Endothelial cell of umbilical vein (primary cell): Measurements from ENCODE around the gene LRFN5. TPM values are rescaled to one million over a fixed set of nuclear protein-coding genes. Genes with fewer than 3 reads are reported as not detected.

Experiments used
- BruUV-seq: library from RNA; stranded (reverse); fragments of 400-500 nt; replicated peaks from 2 replicates; lab custom pipeline; 2021; lab: Mats Ljungman, UMichigan
- CTCF ChIA-PET: fragments of 300-600, 350-600 bp; sonication (Branson Sonifier 250); formaldehyde crosslinking; loops from one replicate; lab custom pipeline; 2021; ENCODE audit warnings: antibody characterized with exemption, inconsistent platforms; lab: Charles Lee
- POLR2A ChIA-PET: fragments of 300-600, 350-600 bp; sonication (Branson Sonifier 250); formaldehyde crosslinking; loops from one replicate; lab custom pipeline; 2021; ENCODE audit warnings: antibody characterized with exemption, inconsistent platforms; lab: Charles Lee
- DNase-seq: peaks from one replicate; pipeline ENCODE4 v3.0.0-alpha.2; 2011; ENCODE audit warnings: low read depth, low spot score
- FAIRE-seq: peaks from 2 replicates; lab custom pipeline; 2011; peaks lifted over from hg19 to GRCh38; lab: Jason Lieb, UNC
- H2AFZ ChIP-seq: 2 replicates; pipeline ENCODE4 v1.6.0; 2012; ENCODE audit warnings: low read depth, low read length, control low read depth, inconsistent platforms
- H3K27ac ChIP-seq: 2 replicates; pipeline ENCODE4 v1.5.1; 2011; ENCODE audit warnings: low read depth, mild to moderate bottlenecking, control low read depth, low read length, moderate library complexity; ENCODE audit not compliant: insufficient read depth
- H3K27me3 ChIP-seq, 2 experiments: 2 replicates each; pipeline versions ENCODE4 v1.6.0 to v1.6.1; 2011; ENCODE audit warnings: low read length in 2 of 2, mixed read lengths in 1 of 2; ENCODE audit not compliant: control insufficient read depth in 2 of 2, insufficient read depth in 2 of 2
- H3K36me3 ChIP-seq, 2 experiments: 2 replicates in 1 of 2; 3 replicates in 1 of 2; pipeline ENCODE4 v1.5.1; 2011; ENCODE audit warnings: low read length in 2 of 2, mild to moderate bottlenecking in 1 of 2, moderate library complexity in 1 of 2; ENCODE audit not compliant: control insufficient read depth in 2 of 2, insufficient read depth in 2 of 2; ENCODE audit errors: extremely low read depth in 1 of 2
- H3K4me1 ChIP-seq: 3 replicates; pipeline ENCODE4 v1.5.1; 2011; ENCODE audit warnings: mild to moderate bottlenecking, low read length; ENCODE audit not compliant: control insufficient read depth, insufficient read depth; ENCODE audit errors: extremely low read depth
- H3K4me2 ChIP-seq: 2 replicates; pipeline ENCODE4 v1.6.1; 2011; ENCODE audit warnings: low read length, control low read depth, mixed read lengths; ENCODE audit not compliant: insufficient read depth
- H3K4me3 ChIP-seq, 3 experiments: fragments of 200-600 bp in 1 of 3; sonication (generic), shearing (Covaris generic) in 1 of 3; replicated peaks in 1 of 3; 2 replicates each; pipeline ENCODE4 v1.5.1; 2011 to 2016; ENCODE audit warnings: control low read depth in 3 of 3, low read length in 3 of 3, mild to moderate bottlenecking in 2 of 3, inconsistent platforms in 1 of 3, low read depth in 1 of 3, moderate library complexity in 1 of 3; ENCODE audit not compliant: insufficient read depth in 1 of 3
- H3K79me2 ChIP-seq: 2 replicates; pipeline ENCODE4 v1.6.0; 2012; ENCODE audit warnings: low read length, inconsistent platforms; ENCODE audit not compliant: control insufficient read depth, insufficient read depth
- H3K9ac ChIP-seq: replicated peaks from 2 replicates; pipeline ENCODE3; 2011; ENCODE audit warnings: low read length, control low read depth; ENCODE audit not compliant: insufficient read depth; ENCODE audit errors: extremely low read depth
- H3K9me1 ChIP-seq: replicated peaks from 3 replicates; pipeline ENCODE4 v1.6.0; 2011; ENCODE audit warnings: mild to moderate bottlenecking, low read length; ENCODE audit not compliant: control insufficient read depth, insufficient read depth; ENCODE audit errors: extremely low read depth
- H3K9me3 ChIP-seq: replicated peaks from 2 replicates; pipeline ENCODE4 v1.5.1; 2012; ENCODE audit warnings: low read length, inconsistent platforms; ENCODE audit not compliant: control insufficient read depth, insufficient read depth
- H4K20me1 ChIP-seq: replicated peaks from 2 replicates; pipeline ENCODE3; 2011; ENCODE audit warnings: mild to moderate bottlenecking, low read length; ENCODE audit not compliant: control insufficient read depth, insufficient read depth; ENCODE audit errors: extremely low read depth
- CTCF ChIP-seq, 2 donors: IDR thresholded peaks; 1 replicate in 1 of 2; 2 replicates in 1 of 2; pipeline ENCODE4 v1.5.1; 2011; ENCODE audit warnings: low read length in 2 of 2, mild to moderate bottlenecking in 2 of 2, moderate library complexity in 2 of 2, control low read depth in 1 of 2, inconsistent platforms in 1 of 2, low read depth in 1 of 2; ENCODE audit not compliant: insufficient read depth in 1 of 2; ENCODE audit errors: extremely low read depth in 1 of 2
- EZH2 ChIP-seq: IDR thresholded peaks from 2 replicates; pipeline ENCODE4 v1.6.1; 2012; ENCODE audit warnings: borderline replicate concordance, low read depth, mild to moderate bottlenecking, moderate library complexity, low read length, inconsistent platforms; ENCODE audit not compliant: severe bottlenecking
- FOS ChIP-seq: IDR thresholded peaks from 2 replicates; pipeline ENCODE4 v1.6.1; 2011; ENCODE audit warnings: mild to moderate bottlenecking, low read length, moderate library complexity, borderline replicate concordance; ENCODE audit not compliant: insufficient read depth
- GATA2 ChIP-seq: IDR thresholded peaks from 2 replicates; pipeline ENCODE4 v1.7.0; 2011; ENCODE audit warnings: low read depth, mild to moderate bottlenecking, moderate library complexity, mixed read lengths, low read length; ENCODE audit not compliant: insufficient read length, insufficient read depth
- JUN ChIP-seq: IDR thresholded peaks from 2 replicates; pipeline ENCODE4 v1.6.1; 2011; ENCODE audit warnings: borderline replicate concordance, low read depth; ENCODE audit not compliant: insufficient read length, insufficient read depth
- MAX ChIP-seq: IDR thresholded peaks from 2 replicates; pipeline ENCODE4 v1.6.1; 2011; ENCODE audit not compliant: insufficient read depth, insufficient read length
- MYC ChIP-seq: IDR thresholded peaks from one replicate; pipeline ENCODE4 v1.6.1; 2011; ENCODE audit warnings: mild to moderate bottlenecking, low read depth, low read length
- POLR2A ChIP-seq: IDR thresholded peaks from 2 replicates; pipeline ENCODE4 v1.6.1; 2012; ENCODE audit warnings: low read depth, mild to moderate bottlenecking, control low read depth, low read length
- POLR2AphosphoS5 ChIP-seq: IDR thresholded peaks from 2 replicates; pipeline ENCODE4 v1.6.1; 2012; ENCODE audit warnings: low read depth, mild to moderate bottlenecking, control low read depth, low read length, moderate library complexity; ENCODE audit not compliant: insufficient read depth
- dilution Hi-C: fragments of 300-500 bp; cut with MboI; formaldehyde crosslinking; loops from one replicate; pipeline ENCODE4 v1.15.0; 2019; ENCODE audit warnings: low sequenced_read_pairs; ENCODE audit not compliant: extremely low pct_ligation_motif_present
- intact Hi-C: fragments of 100-400 bp; cut with micrococcal nuclease; formaldehyde crosslinking; loops from one replicate; pipeline ENCODE4 v1.10.0; 2022
- polyA plus RNA-seq, 4 experiments: library from polyadenylated mRNA; depleted of rRNA in 3 of 4; stranded (reverse) in 3 of 4; unstranded in 1 of 4; fragments of >200 nt; gene quantifications; 2 replicates each; pipeline versions ENCODE4 v1.2.1 to v1.2.3, GENCODE V29; 2011 to 2012; ENCODE audit warnings: missing spikeins in 1 of 4
- small RNA-seq: library from RNA; depleted of rRNA; stranded (forward); fragments of <200 nt; gene quantifications from one replicate; pipeline ENCODE3, GENCODE V24; 2012; ENCODE audit warnings: low replicate concordance, low read depth; ENCODE audit not compliant: insufficient read depth, insufficient read length
- total RNA-seq: library from RNA; stranded (reverse); gene quantifications from 2 replicates; pipeline ENCODE4 v1.2.3, GENCODE V29; 2021

The LRFN5 gene
- total and polyA plus RNA-seq, 2 donors (not counting 3 experiments of a cell fraction or from before 2014, with no cell fraction given) = not detected

- BruUV-seq = no TSS peak
- Histone ChIP-seq H2AFZ (no peak overlapping the region), H3K27me3 (no peaks in the 10 kb centered on the region), H3K4me1 (no peaks in the 10 kb centered on the region), H3K27ac (no peak overlapping the region), H3K9me1 (no peaks in the 10 kb centered on the region), H3K9ac (no peak overlapping the region), H4K20me1 (no peaks in the 10 kb centered on the region), H3K4me3 (no peak overlapping the region), H3K79me2 (no peaks in the 10 kb centered on the region), H3K4me2 (no peak overlapping the region), H3K36me3 (no peaks in the 10 kb centered on the region), H3K9me3 (no peaks in the 10 kb centered on the region)
- ChIA-PET CTCF (no interaction called here), POLR2A (no interaction called here)
- FAIRE-seq = no peak
- intact Hi-C loops = no loop called here
- TF ChIP-seq JUN (no peak), POLR2A (no peak), CTCF (IDR thresholded peaks at IDR 0.05; ENCODE audit: extremely low read depth in 1 of 2, insufficient read depth in 1 of 2, low read depth in 1 of 2, low read length in 2 of 2) (no peak), MAX (no peak), MYC (no peak), POLR2AphosphoS5 (no peak), EZH2 (no peak), FOS (no peak), GATA2 (no peak)
- dilution Hi-C loops = no loop called here
- no peak for DNase-seq
Observed at GRCh38 chr14:41950428-41951151, 343.9 kb downstream of the LRFN5 start.

Small RNA genes within 50 kb of the gene (small RNA-seq; reads per million reads assigned to genes)
- not detected for gene RF00322
